IMR-90 (cell line): ENCODE results near the gene HDHD2. TPM values are rescaled to one million over a fixed set of nuclear protein-coding genes. Genes with fewer than 3 reads are reported as not detected.

Source experiments
- ATAC-seq: fragments of 200-7000 bp; cut with Tn5 transposase; 2 replicates; pipeline ENCODE4 v1.9.1; 2020; ENCODE audit warnings: low read depth, mild to moderate bottlenecking, moderate library complexity
- BruUV-seq: library from RNA; stranded (reverse); fragments of 400-500 nt; replicated peaks from 2 replicates; lab custom pipeline; 2021; lab: Mats Ljungman, UMichigan
- CTCF ChIA-PET: fragments of 300-600 bp; formaldehyde crosslinking; extraction: SDS; loops from one replicate; lab custom pipeline; 2021; ENCODE audit warnings: antibody characterized with exemption; lab: Yijun Ruan, JAX
- POLR2A ChIA-PET: fragments of 300-600 bp; sonication (Branson Sonifier 250); formaldehyde crosslinking; loops from one replicate; lab custom pipeline; 2022; ENCODE audit warnings: antibody characterized with exemption; ENCODE audit not compliant: unreplicated experiment; lab: Charles Lee
- DNase-seq: peaks from one replicate; pipeline ENCODE4 v3.0.0; 2013
- H2AFZ ChIP-seq: replicated peaks from 2 replicates; pipeline ENCODE3; 2013; ENCODE audit warnings: low read length, mild to moderate bottlenecking; ENCODE audit not compliant: poor library complexity
- H2AK5ac ChIP-seq: 2 replicates; pipeline ENCODE4 v1.6.1; 2013; ENCODE audit warnings: low read depth, low read length, inconsistent platforms
- H2AK9ac ChIP-seq: replicated peaks from 2 replicates; pipeline ENCODE3; 2013; ENCODE audit warnings: mild to moderate bottlenecking, low read depth, low read length, moderate library complexity; ENCODE audit not compliant: poor library complexity
- H2BK120ac ChIP-seq: 2 replicates; pipeline ENCODE4 v1.6.1; 2013; ENCODE audit warnings: low read depth, low read length, inconsistent platforms
- H2BK15ac ChIP-seq: 3 replicates; pipeline ENCODE4 v1.6.1; 2013; ENCODE audit warnings: low read depth, low read length, inconsistent platforms
- H2BK20ac ChIP-seq: 2 replicates; pipeline ENCODE4 v1.6.1; 2013; ENCODE audit warnings: low read depth, mild to moderate bottlenecking, inconsistent platforms, low read length, moderate library complexity
- H2BK5ac ChIP-seq: 2 replicates; pipeline ENCODE4 v1.6.1; 2013; ENCODE audit warnings: mild to moderate bottlenecking, low read depth, low read length, inconsistent platforms; ENCODE audit not compliant: poor library complexity, severe bottlenecking
- H3K14ac ChIP-seq: replicated peaks from 2 replicates; pipeline ENCODE4 v1.6.1; 2013; ENCODE audit warnings: low read depth, low read length, inconsistent platforms
- H3K18ac ChIP-seq: 2 replicates; pipeline ENCODE4 v1.6.1; 2013; ENCODE audit warnings: low read depth, low read length, control low read depth
- H3K23ac ChIP-seq: 2 replicates; pipeline ENCODE4 v1.6.1; 2013; ENCODE audit warnings: low read depth, low read length, inconsistent platforms
- H3K27ac ChIP-seq: 2 replicates; pipeline ENCODE4 v1.5.1; 2013; ENCODE audit warnings: mild to moderate bottlenecking, control low read depth, low read length; ENCODE audit not compliant: insufficient read depth
- H3K27me3 ChIP-seq: 2 replicates; pipeline ENCODE4 v1.6.1; 2013; ENCODE audit warnings: low read length; ENCODE audit not compliant: control insufficient read depth, insufficient read depth
- H3K36me3 ChIP-seq: 2 replicates; pipeline ENCODE4 v1.6.1; 2013; ENCODE audit warnings: low read length, mixed read lengths; ENCODE audit not compliant: control insufficient read depth, insufficient read depth
- H3K4ac ChIP-seq: 2 replicates; pipeline ENCODE4 v1.6.1; 2013; ENCODE audit warnings: low read depth, low read length, inconsistent platforms
- H3K4me1 ChIP-seq: 2 replicates; pipeline ENCODE4 v1.6.1; 2013; ENCODE audit warnings: low read length, mixed read lengths; ENCODE audit not compliant: control insufficient read depth, insufficient read depth
- H3K4me2 ChIP-seq: 2 replicates; pipeline ENCODE4 v1.6.1; 2013; ENCODE audit warnings: low read depth, mild to moderate bottlenecking, control low read depth, low read length, moderate library complexity
- H3K4me3 ChIP-seq: 2 replicates; pipeline ENCODE4 v1.5.1; 2013; ENCODE audit warnings: low read depth, mild to moderate bottlenecking, control low read depth, low read length, moderate library complexity; ENCODE audit not compliant: insufficient read depth
- H3K56ac ChIP-seq: 2 replicates; pipeline ENCODE4 v1.6.1; 2013; ENCODE audit warnings: low read length, inconsistent platforms; ENCODE audit not compliant: insufficient read depth; ENCODE audit errors: extremely low read depth
- H3K79me1 ChIP-seq, 2 experiments: 2 replicates each; pipeline ENCODE4 v1.6.1; 2013; ENCODE audit warnings: low read length in 2 of 2, inconsistent platforms in 1 of 2, low read depth in 1 of 2
- H3K9ac ChIP-seq: 2 replicates; pipeline ENCODE4 v1.6.1; 2013; ENCODE audit warnings: low read depth, low read length, control low read depth
- H3K9me1 ChIP-seq: 2 replicates; pipeline ENCODE4 v1.6.1; 2013; ENCODE audit warnings: low read length, inconsistent platforms; ENCODE audit not compliant: insufficient read depth
- H3K9me3 ChIP-seq: 2 replicates; pipeline ENCODE4 v1.6.1; 2013; ENCODE audit warnings: low read length; ENCODE audit not compliant: control insufficient read depth, insufficient read depth
- H4K20me1 ChIP-seq: 2 replicates; pipeline ENCODE4 v1.6.1; 2013; ENCODE audit warnings: low read length, inconsistent platforms; ENCODE audit not compliant: insufficient read depth
- H4K5ac ChIP-seq: 2 replicates; pipeline ENCODE4 v1.6.1; 2013; ENCODE audit warnings: mild to moderate bottlenecking, low read depth, low read length, control low read depth
- H4K8ac ChIP-seq, 2 experiments: 2 replicates each; pipeline ENCODE4 v1.6.1; 2013; ENCODE audit warnings: low read depth in 2 of 2, low read length in 2 of 2, control low read depth in 1 of 2, inconsistent platforms in 1 of 2
- H4K91ac ChIP-seq: 2 replicates; pipeline ENCODE4 v1.6.1; 2013; ENCODE audit warnings: low read depth, low read length, inconsistent platforms; ENCODE audit not compliant: insufficient read depth
- BHLHE40 ChIP-seq: fragments of 150-350 bp; IDR thresholded peaks from 2 replicates; pipeline ENCODE4 v1.6.1; 2016; ENCODE audit warnings: mild to moderate bottlenecking, low read depth, low read length
- CHD1 ChIP-seq: IDR thresholded peaks from 2 replicates; pipeline ENCODE4 v1.6.1; 2012; ENCODE audit warnings: low read depth, low read length, improper control_type of control experiment
- FOS ChIP-seq: fragments of 150-350 bp; IDR thresholded peaks from 2 replicates; pipeline ENCODE4 v1.6.1; 2016; ENCODE audit warnings: low read depth, low read length
- MAFK ChIP-seq: IDR thresholded peaks from 2 replicates; pipeline ENCODE4 v1.6.1; 2012; ENCODE audit warnings: low read depth, low read length, improper control_type of control experiment
- MAZ ChIP-seq: IDR thresholded peaks from 2 replicates; pipeline ENCODE4 v1.6.1; 2012; ENCODE audit warnings: low read depth, mild to moderate bottlenecking, low read length, improper control_type of control experiment, moderate library complexity, borderline replicate concordance
- MXI1 ChIP-seq: IDR thresholded peaks from 2 replicates; pipeline ENCODE4 v1.6.1; 2012; ENCODE audit warnings: low read depth, mild to moderate bottlenecking, low read length, moderate library complexity, borderline replicate concordance
- NFE2L2 ChIP-seq: fragments of 150-350 bp; IDR thresholded peaks from 2 replicates; pipeline ENCODE4 v1.6.1; 2016; ENCODE audit warnings: low read depth, mild to moderate bottlenecking, low read length
- POLR2A ChIP-seq: IDR thresholded peaks from 2 replicates; pipeline ENCODE4 v1.6.1; 2012; ENCODE audit warnings: mild to moderate bottlenecking, low read depth, low read length
- RAD21 ChIP-seq: IDR thresholded peaks from 2 replicates; pipeline ENCODE4 v1.6.1; 2012; ENCODE audit warnings: low read length, improper control_type of control experiment
- WGBS, 2 experiments: methylation state at CpG; one replicate each; pipeline versions ENCODE4 v1.1.5 to v1.1.7; 2013; ENCODE audit warnings: missing lambda C conversion rate in 2 of 2; ENCODE audit not compliant: insufficient read length in 1 of 2; ENCODE audit errors: extremely low coverage in 2 of 2; 5-methylcytosine and 5-hydroxymethylcytosine counted together
- dilution Hi-C: fragments of 300-500 bp; cut with HindIII; formaldehyde crosslinking; loops from one replicate; pipeline ENCODE4 v1.14.3; 2018; ENCODE audit warnings: low sequenced_read_pairs; ENCODE audit not compliant: unreplicated experiment
- in situ Hi-C: fragments of 300-500 bp; cut with MboI; formaldehyde crosslinking; loops from 3 replicates; pipeline ENCODE4 v1.14.3; 2019; ENCODE audit warnings: low sequenced_read_pairs, inconsistent platforms, mixed read lengths
- intact Hi-C: fragments of 100-400 bp; cut with micrococcal nuclease; formaldehyde crosslinking; loops from 2 replicates; pipeline ENCODE4 v1.10.0; 2022
- polyA plus RNA-seq, 3 experiments: library from polyadenylated mRNA; depleted of rRNA; stranded (reverse); fragments of >200 nt; gene quantifications; 2 replicates each; pipeline ENCODE4 v1.2.3, GENCODE V29; 2012; ENCODE audit warnings: low replicate concordance in 1 of 3
- total RNA-seq: library from RNA; depleted of rRNA; stranded (reverse); fragments of >200 nt; gene quantifications from 2 replicates; pipeline ENCODE4 v1.2.3, GENCODE V29; 2012
- TF ChIP-seq, protein P1 (sequence below): fragments of 150-350 bp; IDR thresholded peaks from 2 replicates; pipeline ENCODE4 v1.6.1; 2016; ENCODE audit warnings: low read depth, mild to moderate bottlenecking, low read length, moderate library complexity, borderline replicate concordance

The HDHD2 gene
- total and polyA plus RNA-seq, 2 of the 4 experiments (the other 2 are of a cell fraction) = 7.2 to 18.6 TPM

- no TSS peak for BruUV-seq
- H3K9me3 ChIP-seq = no peaks in the 10 kb centered on the region
- no peak overlapping the region for H3K9ac ChIP-seq
These were observed 35.1 kb downstream of the HDHD2 start for GRCh38 chr18:47115205-47115604.

More at GRCh38 chr18:47115205-47115604, 35.1 kb downstream of the HDHD2 start:
- intact Hi-C loops = no loop called here
- Histone ChIP-seq H2AFZ (no peak overlapping the region), H3K27ac (no peak overlapping the region), H3K4ac (no peak overlapping the region), H4K8ac (no peak overlapping the region), H3K36me3 (peaks cover 22% of the 10 kb centered on the region), H4K91ac (no peak overlapping the region), H3K79me1 (peaks cover 6% of the 10 kb centered on the region in 2 experiments; a peak in 1 of 4 replicates), H3K4me2 (no peak overlapping the region), H2AK9ac (no peak overlapping the region), H4K20me1 (0 out of 2 replicates have a peak, but pooled peaks cover 3% of the 10 kb centered on the region), H3K27me3 (no peaks in the 10 kb centered on the region), H3K18ac (no peak overlapping the region), H3K23ac (no peak overlapping the region), H3K4me1 (no peaks in the 10 kb centered on the region), H3K9me1 (no peaks in the 10 kb centered on the region), H3K14ac (no peak overlapping the region), H2BK15ac (no peak overlapping the region), H2AK5ac (no peak overlapping the region), H4K5ac (no peak overlapping the region), H2BK120ac (no peak overlapping the region), H3K56ac (no peak overlapping the region), H2BK20ac (no peak overlapping the region), H2BK5ac (no peak overlapping the region), H3K4me3 (no peak overlapping the region)
- TF ChIP-seq MAZ = no peak
- no peak for TF ChIP-seq RAD21
- TF ChIP-seq FOS = no peak
- TF ChIP-seq POLR2A = no peak
- no peak for TF ChIP-seq NFE2L2
- no peak for TF ChIP-seq MAFK
- TF ChIP-seq CHD1 = no peak
- TF ChIP-seq MXI1 = no peak
- TF ChIP-seq BHLHE40 = no peak
- TF ChIP-seq, protein P1, sequence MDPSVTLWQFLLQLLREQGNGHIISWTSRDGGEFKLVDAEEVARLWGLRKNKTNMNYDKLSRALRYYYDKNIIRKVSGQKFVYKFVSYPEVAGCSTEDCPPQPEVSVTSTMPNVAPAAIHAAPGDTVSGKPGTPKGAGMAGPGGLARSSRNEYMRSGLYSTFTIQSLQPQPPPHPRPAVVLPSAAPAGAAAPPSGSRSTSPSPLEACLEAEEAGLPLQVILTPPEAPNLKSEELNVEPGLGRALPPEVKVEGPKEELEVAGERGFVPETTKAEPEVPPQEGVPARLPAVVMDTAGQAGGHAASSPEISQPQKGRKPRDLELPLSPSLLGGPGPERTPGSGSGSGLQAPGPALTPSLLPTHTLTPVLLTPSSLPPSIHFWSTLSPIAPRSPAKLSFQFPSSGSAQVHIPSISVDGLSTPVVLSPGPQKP = no peak
- dilution Hi-C loops = no loop called here
- in situ Hi-C loops = no loop called here
- ChIA-PET POLR2A (no interaction called here), CTCF (no interaction called here)
- WGBS, 2 experiments = no CpG with 5 or more reads among the region's 2 CpGs
- ATAC-seq (no peak), DNase-seq (no peak)
